Subcutaneous adipose tissue (tissue), 4 donors: ENCODE results near the gene FLCN. TPM values are rescaled to one million over a fixed set of nuclear protein-coding genes. Genes with fewer than 3 reads are reported as not detected.

Source experiments
- CTCF ChIP-seq: fragments of 450-650 bp; IDR thresholded peaks from one replicate; pipeline ENCODE4 v1.5.1; 2016; ENCODE audit warnings: low read depth, mild to moderate bottlenecking, control low read depth, antibody characterized with exemption, moderate library complexity
- total RNA-seq, 4 donors: library from RNA; depleted of rRNA; stranded (reverse); fragments of >200 nt; gene quantifications; one replicate each; pipeline ENCODE4 v1.1.0, GENCODE V29; 2016

The FLCN gene
- total RNA-seq, 4 donors from 2014 or later, result 25.4 to 123 (median 69.6) TPM

- no peak for TF ChIP-seq CTCF
Observed at GRCh38 chr17:17216236-17216635, 20.7 kb downstream of the FLCN start.

GRCh38 chr17:17215575-17215974 is 21.4 kb downstream of the FLCN start:
- TF ChIP-seq CTCF, result no peak

- no peak for TF ChIP-seq CTCF
Observed at GRCh38 chr17:17214646-17215436, 22.1 kb downstream of the FLCN start.

- TF ChIP-seq CTCF, result no peak
Observed at GRCh38 chr17:17213775-17214174, 23.2 kb downstream of the FLCN start.

- no peak for TF ChIP-seq CTCF
Observed at GRCh38 chr17:17207998-17208397, 29.0 kb downstream of the FLCN start.

- TF ChIP-seq CTCF, result no peak
Observed at GRCh38 chr17:17206913-17207335, 30.0 kb downstream of the FLCN start.

- TF ChIP-seq CTCF, result no peak
Observed at GRCh38 chr17:17206124-17206912, 30.6 kb downstream of the FLCN start, which contains the start of gene PLD6. Gene PLD6 (minus strand): TSS chr17:17206333. CDS start chr17:17206286, 47 bp downstream.
